Body of pancreas (tissue), 4 donors: ENCODE measurements around the gene TFAM.

Source experiments
- CTCF ChIP-seq, 7 experiments: fragments of 450-650 bp in 4 of 7; fragments of 200-600 bp in 3 of 7; sonication (generic) in 3 of 7; IDR thresholded peaks; one replicate each; pipeline ENCODE4 v1.5.1; 2016 to 2019; ENCODE audit warnings: antibody characterized with exemption in 7 of 7
- POLR2A ChIP-seq, 3 donors: fragments of 450-650 bp; IDR thresholded peaks; one replicate each; pipeline ENCODE4 v1.6.1; 2016; ENCODE audit warnings: antibody characterized with exemption in 3 of 3, mild to moderate bottlenecking in 2 of 3

- TF ChIP-seq CTCF (IDR thresholded peaks at IDR 0.05) (no peak), POLR2A (IDR thresholded peaks at IDR 0.05) (no peak)
Observed at GRCh38 chr10:58367069-58367468, 18.1 kb upstream of the TFAM start.
